ENCODE data around the gene PDLIM4.

The PDLIM4 gene

DNA sequence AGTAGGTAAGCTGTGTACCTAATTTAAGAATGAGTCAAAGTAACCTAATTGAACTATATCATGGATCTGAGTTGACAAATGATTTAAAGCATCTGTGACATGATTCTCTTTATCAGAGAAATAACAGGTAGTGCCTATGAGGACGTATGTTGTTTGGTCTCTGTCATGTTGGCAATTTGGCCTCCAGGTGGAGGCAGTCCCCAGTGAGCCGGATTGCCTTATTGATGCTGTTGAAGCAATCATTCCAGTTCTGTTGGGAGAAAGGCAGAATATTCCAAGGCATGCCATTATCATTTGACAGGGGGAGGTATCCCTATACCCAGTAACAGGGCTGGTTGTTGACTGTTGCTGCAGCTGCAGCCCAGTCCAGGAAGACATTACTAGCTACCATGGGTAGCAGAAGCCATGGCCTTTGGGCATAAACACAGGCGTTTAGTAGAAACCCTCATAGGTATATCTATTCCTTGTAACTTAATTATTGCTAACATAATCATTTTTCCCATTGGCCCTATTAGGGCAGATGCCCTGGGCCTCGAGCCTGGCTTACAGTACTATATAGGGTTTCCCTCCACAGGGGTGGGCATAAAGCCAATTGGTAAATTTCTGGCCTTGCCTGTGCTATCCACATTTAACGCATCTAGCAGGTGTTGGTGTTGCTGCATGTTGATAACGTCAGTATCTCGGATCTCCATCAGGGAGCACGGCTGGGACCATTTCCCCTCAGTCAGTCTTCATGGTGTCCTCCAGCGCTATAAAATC is 24.5 kb downstream of the PDLIM4 start:
- DNase-seq (ENCODE audit: low read depth in 4 of 4, low spot score in 1 of 4) = no peak

DNA sequence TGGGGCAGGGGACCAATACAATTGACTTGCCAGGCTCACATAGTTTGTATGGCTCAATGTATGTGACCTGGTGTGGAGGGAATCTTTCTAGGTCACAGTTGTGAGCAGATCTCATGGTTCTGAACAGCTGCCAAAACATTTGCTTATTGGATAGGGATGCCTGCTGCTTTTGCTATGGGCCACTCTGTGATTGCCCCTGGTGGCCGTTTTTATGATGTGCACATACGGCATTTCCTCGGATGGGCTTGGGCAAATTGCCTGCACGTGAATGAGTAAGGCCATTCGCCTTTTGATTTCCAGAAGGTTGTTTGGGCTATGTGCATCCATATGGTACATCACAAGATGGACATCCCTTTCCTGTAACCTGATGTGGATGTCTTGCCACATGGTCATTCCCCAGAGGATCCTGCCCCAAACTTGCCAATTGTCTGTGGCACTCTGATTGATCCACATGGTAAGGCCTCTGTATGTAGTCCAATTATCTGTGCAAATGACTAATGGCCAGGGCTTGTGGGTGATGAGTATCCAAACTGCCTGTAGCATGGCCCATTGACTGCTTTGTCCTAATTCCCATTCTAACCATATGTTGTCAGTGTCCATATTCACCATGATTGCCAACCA is 26.0 kb downstream of the PDLIM4 start:
- DNase-seq (ENCODE audit: low read depth in 4 of 4, low spot score in 1 of 4) = no peak

GRCh38 chr5:132289097-132289496 is 31.6 kb downstream of the PDLIM4 start:
- DNase-seq (ENCODE audit: low read depth in 4 of 4, low spot score in 1 of 4) = no peak

DNA sequence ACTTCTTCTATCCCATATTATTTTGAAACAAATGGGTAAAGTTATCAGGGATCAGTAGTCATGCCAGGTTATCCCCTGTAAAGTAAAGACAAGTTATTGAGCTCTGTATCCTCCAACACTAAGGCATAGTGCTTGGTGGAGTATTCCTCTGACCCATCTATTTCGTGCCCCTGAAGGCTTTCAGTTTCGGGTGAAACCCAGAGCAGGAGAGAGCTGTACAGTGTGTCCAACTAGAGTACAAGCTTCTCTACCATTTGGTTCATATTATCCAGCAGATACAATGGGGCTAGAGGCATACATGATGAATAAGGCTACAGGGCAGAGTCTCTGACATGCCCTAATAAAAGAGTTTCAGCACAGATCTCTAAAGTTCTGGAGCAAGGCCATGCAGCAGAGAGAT is 33.5 kb downstream of the PDLIM4 start:
- no peak for DNase-seq (ENCODE audit: low read depth in 4 of 4, low spot score in 1 of 4)

DNA sequence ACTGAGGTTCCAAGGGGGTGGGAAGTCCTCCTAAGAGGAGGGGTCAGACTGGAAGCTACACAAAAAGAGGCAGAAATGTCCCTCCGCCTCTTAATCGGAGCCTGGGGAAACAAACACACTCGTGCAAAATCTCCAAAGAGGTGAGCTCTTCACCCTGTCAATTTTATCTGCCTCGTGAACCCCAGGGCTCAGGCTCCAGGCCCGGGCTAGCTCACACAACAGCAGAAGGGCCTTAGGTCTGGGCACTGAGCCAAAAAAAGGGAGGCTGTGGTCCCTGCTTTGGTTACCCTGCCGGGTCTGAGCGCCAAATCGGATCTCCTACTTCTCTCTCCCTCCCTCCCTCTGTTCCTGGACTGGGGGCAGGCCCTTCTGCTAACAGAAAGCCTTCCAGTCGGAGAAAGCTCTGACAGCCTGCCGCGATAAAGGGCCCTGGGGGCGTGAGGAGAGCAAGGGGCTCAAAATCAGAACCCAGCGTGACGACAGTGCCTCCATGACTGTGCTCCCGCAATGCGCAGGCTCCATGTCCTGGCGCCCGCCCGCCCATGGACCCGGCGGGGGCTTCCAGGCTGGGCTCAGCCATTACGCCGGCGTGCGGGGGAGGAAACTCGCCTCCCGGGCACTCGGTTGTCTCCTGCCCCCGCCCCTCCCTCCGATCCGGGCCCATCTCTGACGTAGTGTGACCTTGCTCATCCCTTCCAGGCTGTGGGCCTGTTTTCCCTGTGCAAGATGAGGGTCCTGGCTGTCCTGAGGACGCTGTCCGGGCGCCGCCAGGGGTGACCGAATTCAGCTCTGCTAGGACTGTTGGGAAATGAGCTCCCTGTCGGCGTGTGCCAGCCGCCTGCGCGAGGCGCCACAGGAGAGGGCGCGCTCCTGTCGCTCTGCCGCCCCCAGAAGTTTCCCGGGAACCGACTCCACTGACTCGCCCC is 35.8 kb downstream of the PDLIM4 start:
- DNase-seq (ENCODE audit: low read depth in 4 of 4, low spot score in 1 of 4) = peak; percentile 33 to 81 (median 54)

GRCh38 chr5:132293992-132294727 is 36.7 kb downstream of the PDLIM4 start, which contains the start of gene SLC22A4:
TSS of gene SLC22A4 (plus strand) at chr5:132294394. CDS start at chr5:132294617, 223 bp downstream.
- DNase-seq (ENCODE audit: low read depth in 4 of 4, low spot score in 1 of 4) = peak; percentile 34 to 85 (median 64)

DNA sequence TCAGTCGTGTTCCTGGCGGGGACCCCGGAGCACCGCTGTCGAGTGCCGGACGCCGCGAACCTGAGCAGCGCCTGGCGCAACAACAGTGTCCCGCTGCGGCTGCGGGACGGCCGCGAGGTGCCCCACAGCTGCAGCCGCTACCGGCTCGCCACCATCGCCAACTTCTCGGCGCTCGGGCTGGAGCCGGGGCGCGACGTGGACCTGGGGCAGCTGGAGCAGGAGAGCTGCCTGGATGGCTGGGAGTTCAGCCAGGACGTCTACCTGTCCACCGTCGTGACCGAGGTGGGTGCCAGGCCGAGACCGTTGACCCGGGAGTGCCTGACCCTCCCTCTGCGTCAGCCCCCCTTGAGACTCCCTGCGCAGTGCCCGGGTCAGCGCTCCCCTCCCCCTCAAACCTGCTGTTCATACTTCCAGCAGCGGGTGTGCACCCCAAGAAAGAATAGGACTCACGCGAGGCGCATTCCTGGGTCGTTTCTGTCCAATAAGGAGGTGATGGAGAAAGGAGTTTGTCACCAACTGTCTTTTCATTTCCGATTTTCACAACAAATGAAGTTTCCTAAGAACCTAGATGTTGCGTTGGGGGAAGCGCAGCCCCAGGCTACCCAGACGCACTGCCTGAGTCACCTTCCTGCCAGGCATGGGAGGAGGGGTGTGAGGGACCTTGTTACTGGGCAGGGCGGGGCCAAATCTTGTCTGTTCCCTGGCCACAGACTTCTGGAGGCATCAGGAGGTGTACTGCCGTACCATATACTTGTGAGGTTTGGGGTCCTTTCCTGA is 37.4 kb downstream of the PDLIM4 start:
- DNase-seq (ENCODE audit: low read depth in 4 of 4, low spot score in 1 of 4) = peak; percentile 38 to 85 (median 54)

DNA sequence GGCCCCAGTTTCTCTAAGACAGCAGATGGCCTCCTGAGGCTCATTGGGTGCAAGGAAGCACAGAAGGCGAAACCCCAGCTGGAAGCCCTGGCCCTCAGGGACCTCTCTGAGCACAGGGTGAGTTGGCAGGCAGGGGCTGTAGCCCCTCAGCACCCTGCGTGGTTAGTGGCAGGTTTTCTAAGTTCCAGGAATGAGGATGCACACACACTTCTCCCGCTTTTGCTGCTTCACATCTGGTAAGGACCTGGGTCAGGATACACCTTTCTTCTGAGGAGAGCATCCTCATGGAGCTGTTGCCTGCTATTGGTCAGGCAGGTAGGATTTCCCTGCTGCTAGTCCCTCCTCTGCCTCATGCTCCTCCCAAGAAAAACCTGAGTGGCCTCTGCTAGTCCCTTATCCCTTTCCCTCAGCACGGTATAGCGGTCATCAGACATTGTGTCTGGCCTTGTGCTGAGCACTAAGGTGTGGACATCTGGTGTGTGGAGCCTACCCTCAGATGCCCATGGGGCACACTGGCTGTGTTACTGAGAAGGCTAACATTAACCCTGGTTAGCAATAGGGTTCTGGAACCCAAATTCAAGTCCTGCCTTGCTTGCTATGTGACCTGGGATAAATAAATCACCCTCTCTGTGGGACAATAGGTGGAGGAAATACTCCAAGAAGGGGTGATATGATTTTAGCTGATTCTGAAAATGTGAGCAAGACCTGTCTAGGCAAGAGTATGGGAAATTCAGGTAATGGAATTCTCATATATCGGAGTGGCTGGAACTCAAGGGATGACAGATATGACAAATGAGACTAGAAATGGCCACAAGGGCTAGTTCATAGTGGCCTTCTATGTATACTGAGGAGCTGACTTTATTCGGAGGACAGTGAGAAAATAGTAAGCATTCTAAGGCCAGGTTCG is 38.3 kb downstream of the PDLIM4 start:
- no peak for DNase-seq (ENCODE audit: low read depth in 4 of 4, low spot score in 1 of 4)

DNA sequence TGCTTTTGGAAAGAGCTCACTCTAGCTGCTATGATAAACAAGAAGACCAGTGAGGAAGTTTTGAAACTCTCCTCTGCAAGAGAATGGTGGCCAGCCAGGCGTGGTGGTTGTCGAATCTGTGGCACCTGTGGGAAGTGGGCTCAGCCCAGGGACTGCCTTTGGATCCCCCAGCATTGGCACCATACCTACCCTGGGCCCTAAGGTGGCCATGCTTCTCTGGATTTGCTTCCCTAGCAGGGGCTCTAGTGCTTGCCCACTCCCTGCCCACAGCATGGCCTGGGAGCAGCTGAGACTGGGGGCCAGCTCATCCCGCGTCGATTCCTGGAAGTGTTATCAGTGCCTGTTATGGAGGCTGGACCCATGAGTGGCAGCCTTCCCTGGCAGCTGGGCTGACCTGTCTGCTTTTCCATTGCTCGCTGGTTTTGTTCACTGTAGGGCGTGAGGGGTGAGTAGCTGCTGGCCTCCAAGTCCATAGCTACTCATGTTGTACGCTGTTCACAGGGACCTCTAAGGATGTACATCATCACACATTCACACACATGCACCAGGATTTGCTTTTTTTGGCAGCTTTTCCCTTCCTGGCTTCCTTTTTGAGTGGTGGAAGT is 39.0 kb downstream of the PDLIM4 start:
- DNase-seq (ENCODE audit: low read depth in 4 of 4, low spot score in 1 of 4) = no peak

DNA sequence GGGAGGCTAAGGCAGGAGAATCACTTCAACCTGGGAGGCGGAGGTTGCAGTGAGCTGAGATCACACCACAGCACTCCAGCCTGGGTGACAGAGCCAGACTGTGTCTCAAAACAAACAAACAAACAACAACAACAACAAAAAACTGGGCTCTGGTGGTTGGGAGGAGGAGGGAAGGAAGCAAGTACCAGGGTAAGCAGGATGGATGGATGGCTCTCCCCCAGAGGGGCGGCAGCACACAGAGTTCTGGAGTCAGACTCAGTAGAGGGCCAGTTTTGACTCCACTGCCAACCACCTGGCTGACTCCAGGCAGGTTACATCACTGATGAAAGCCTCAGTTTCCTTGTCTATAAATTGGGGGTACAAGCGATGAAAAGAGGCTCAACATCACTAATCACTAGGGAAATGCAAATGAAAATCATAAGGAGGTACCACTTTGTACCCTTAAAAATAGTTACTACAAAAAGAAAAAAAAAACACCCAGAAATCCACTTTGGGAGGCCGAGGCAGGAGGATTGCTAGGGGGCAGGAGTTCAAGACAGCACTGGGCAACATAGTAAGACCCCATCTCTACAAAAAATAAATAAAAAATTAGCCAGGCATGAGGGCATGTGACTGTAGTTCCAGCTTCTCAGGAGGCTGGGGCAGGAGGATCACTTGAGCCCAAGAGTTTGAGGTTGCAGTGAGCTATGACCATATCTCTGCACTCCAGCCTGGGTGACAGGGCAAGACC is 39.9 kb downstream of the PDLIM4 start:
- no peak for DNase-seq (ENCODE audit: low read depth in 4 of 4, low spot score in 1 of 4)

GRCh38 chr5:132298298-132299212 is 41.1 kb downstream of the PDLIM4 start:
- DNase-seq (ENCODE audit: low read depth in 4 of 4, low spot score in 1 of 4) = no peak

DNA sequence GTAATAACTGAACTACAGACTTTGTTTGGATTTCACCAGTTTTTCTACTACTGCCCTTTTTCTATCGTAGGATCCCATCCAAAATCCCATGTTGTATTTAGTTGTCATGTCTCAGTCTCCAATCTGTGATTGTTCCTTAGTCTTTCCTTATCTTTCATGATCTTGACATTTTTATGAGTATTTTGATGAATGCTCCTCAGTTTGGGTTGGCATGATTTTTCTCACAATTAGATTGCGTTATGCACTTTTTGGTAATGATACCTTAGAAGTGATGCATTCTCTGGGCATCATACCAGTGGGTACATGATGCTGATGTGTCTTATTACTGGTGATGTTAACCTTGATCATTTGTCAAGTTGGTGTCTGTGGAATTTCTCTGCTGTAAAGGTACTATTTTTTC is 42.4 kb downstream of the PDLIM4 start:
- no peak for DNase-seq (ENCODE audit: low read depth in 4 of 4, low spot score in 1 of 4)

DNA sequence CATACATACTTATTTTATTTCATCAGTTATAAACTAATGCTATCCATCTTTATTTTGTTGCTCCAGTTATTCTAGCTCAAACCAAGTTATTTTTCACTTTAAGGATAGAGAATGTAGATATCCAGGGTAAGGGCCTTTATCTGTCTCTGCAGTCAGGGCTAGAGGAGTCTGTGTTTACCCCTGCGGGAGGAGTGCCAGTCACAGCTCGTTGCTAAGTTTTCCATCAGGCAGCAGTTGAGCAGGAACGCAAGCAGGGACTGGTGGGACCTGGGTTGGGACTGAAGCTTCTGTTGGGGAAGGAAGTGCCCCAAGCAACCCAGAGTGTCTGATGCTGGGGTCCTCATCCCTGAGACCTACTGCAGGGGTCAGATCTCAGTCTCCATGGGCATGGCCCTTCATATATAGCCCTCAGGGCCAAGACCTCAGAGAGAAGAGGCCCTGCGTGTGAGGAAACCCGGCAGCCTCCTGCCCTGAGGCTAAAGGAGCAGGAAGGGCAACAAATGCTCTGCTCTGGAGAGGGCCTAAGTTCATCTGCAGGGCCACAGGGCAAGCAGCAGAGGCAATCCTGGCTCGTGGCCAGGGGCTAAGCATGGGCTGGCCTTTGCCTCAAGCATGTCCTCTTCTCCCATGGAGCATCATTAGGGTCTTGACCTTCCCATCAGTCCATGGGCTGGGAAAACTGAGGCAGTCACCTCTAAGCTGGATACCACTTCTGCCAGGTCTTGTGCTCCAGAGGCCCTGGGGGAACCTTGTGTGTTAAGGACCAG is 43.3 kb downstream of the PDLIM4 start:
- no peak for DNase-seq (ENCODE audit: low read depth in 4 of 4, low spot score in 1 of 4)

DNA sequence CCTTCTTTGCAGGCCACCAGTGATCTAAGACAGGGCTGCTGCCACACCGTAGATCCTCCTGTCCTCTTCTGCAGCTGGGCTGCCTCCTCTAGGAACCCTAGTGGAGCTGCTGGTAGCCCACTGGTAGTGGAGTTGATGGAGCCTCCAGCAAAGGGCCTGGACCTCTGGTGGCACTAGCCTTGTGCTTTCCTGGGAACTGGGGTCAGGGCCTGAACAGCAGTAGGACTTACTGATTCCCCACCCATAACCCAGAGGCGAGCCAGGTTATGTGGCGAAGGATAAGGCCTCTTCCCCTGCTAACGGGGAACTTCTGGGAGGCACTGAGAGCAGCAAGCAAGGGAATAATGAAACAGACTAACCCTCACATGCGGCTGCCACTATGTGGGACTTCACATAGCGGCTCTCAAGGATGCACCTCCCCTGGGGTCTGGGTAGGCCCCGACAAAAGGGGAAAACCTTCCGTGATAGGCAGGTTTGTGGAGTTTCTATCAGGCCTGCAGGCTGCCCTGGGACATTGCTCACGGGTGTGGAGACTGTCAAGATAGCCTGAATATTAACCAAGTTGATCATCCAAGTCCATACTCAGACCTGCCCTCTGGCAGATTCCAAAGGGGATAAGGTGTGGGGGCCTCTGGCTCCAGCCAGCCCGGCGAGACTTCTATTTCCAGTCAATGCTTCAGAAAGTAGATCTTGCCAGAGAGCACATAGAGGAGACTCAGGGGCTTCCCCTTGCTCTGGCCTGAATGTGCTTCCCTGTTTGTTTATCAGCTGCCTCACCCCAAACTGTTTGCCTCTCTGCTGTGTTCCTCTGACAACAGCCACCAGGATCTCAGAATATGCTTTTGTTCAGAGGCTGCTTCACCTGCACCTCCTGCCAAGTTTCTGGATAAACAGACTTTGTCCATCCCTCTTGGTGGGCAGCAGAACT is 44.1 kb downstream of the PDLIM4 start:
- DNase-seq (ENCODE audit: low read depth in 4 of 4, low spot score in 1 of 4) = no peak

- no peak for DNase-seq (ENCODE audit: low read depth in 4 of 4, low spot score in 1 of 4)
Observed at GRCh38 chr5:132302413-132302812, 44.9 kb downstream of the PDLIM4 start.

Measured in stimulated activated CD4-positive, alpha-beta T cell treated with anti-CD3 and anti-CD28 coated beads, Interleukin-1b, Interleukin-23, amount 100 ng/mL, for 24 hours (primary cell).